ENCODE results near the gene APCDD1.

APCDD1 gene

GRCh38 chr18:10412933-10413332, 41.5 kb upstream of the APCDD1 start:
- no peak for TF ChIP-seq CTCF (IDR thresholded peaks at IDR 0.05; ENCODE audit: low read depth, low read length, missing control alignments)
- DNase-seq (ENCODE audit: low read depth): no peak
- no peak overlapping the region for H3K4me3 ChIP-seq (ENCODE audit: low read depth, low read length)

GRCh38 chr18:10413722-10414121, 40.7 kb upstream of the APCDD1 start:
- no peak for DNase-seq (ENCODE audit: low read depth)
- TF ChIP-seq CTCF (IDR thresholded peaks at IDR 0.05; ENCODE audit: low read depth, low read length, missing control alignments): no peak
- H3K4me3 ChIP-seq (ENCODE audit: low read depth, low read length): no peak overlapping the region

- TF ChIP-seq CTCF (IDR thresholded peaks at IDR 0.05; ENCODE audit: low read depth, low read length, missing control alignments): no peak
- no peak for DNase-seq (ENCODE audit: low read depth)
- no peak overlapping the region for H3K4me3 ChIP-seq (ENCODE audit: low read depth, low read length)
These were observed 40.1 kb upstream of the APCDD1 start for GRCh38 chr18:10414293-10414842.

GRCh38 chr18:10416065-10416464, 38.4 kb upstream of the APCDD1 start:
- no peak for TF ChIP-seq CTCF (IDR thresholded peaks at IDR 0.05; ENCODE audit: low read depth, low read length, missing control alignments)
- no peak for DNase-seq (ENCODE audit: low read depth)
- no peak overlapping the region for H3K4me3 ChIP-seq (ENCODE audit: low read depth, low read length)

- DNase-seq (ENCODE audit: low read depth): no peak
- H3K4me3 ChIP-seq (ENCODE audit: low read depth, low read length): no peak overlapping the region
- no peak for TF ChIP-seq CTCF (IDR thresholded peaks at IDR 0.05; ENCODE audit: low read depth, low read length, missing control alignments)
These were observed 37.2 kb upstream of the APCDD1 start for GRCh38 chr18:10417191-10417590.

GRCh38 chr18:10417664-10418063, 36.8 kb upstream of the APCDD1 start:
- no peak for TF ChIP-seq CTCF (IDR thresholded peaks at IDR 0.05; ENCODE audit: low read depth, low read length, missing control alignments)
- no peak for DNase-seq (ENCODE audit: low read depth)
- no peak overlapping the region for H3K4me3 ChIP-seq (ENCODE audit: low read depth, low read length)

GRCh38 chr18:10418836-10419235, 35.6 kb upstream of the APCDD1 start:
- TF ChIP-seq CTCF (IDR thresholded peaks at IDR 0.05; ENCODE audit: low read depth, low read length, missing control alignments): no peak
- no peak overlapping the region for H3K4me3 ChIP-seq (ENCODE audit: low read depth, low read length)
- DNase-seq (ENCODE audit: low read depth): no peak

All from GM12864 (cell line).